ENCODE data around the gene TMEM200A. TPM values are rescaled to one million over a fixed set of nuclear protein-coding genes. Genes with fewer than 3 reads are reported as not detected.

TMEM200A gene
- total RNA-seq, 1 donor: 137 TPM

DNA sequence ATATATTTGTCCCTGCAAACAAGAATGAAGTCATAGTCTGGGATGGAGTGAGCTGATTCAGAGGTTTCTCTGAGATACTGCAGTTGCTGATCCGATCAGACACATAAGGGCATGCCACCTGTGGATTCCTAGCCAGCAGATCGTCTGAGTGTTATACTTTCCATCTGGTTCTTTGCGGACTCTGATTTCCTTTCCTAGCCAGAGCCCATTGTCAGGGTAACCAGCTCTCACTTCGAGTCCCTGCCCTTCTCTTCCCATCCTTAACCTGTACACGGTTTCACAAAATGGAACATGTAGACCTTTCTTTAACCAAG, 100.9 kb downstream of the TMEM200A start:
- no peak for DNase-seq (ENCODE audit: low read depth)

DNA sequence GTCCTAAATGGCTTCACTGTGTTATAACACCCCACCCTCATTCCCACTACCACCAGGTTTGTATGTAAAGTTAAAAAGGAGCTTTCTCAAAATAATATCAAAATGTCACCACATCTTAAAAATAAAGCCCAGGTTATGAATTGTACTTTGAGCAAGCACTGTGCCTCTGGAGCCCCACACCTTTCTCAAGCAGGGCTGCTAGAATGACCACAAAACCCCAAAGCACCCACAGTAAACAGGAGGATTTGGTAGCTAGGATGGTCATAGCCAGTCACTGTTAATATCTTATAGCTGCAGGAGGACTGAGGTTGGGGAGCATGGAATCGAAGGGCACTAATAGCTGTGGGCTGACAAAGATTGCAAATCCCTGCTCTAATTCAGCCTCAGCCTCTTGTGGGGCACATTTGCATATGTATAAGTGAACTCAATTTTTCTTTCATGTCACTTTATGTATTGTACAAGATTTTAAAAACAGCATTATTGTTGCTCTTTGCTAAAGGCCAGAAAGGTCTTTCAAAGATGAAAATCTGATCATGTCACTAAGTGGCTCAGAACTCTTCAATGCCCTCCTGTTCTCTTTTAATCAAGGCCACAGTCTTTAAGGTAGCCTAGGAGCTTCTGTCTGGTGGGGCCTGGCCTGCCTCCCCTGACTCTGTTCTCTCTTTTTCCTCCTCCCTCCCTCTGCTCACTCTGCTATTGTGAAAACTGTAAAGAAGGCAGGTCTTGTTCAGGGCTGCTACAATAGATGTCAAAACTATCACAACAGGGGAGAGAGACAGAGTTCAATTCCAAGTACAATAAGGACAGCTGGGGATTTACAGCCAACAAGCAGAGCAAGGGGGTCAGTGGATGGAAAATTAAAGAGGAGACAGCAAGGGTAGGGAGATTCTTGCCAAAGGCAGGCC, 101.6 kb downstream of the TMEM200A start:
- H3K4me3 ChIP-seq (ENCODE audit: low read depth, low read length): no peak overlapping the region
- DNase-seq (ENCODE audit: low read depth): no peak
- TF ChIP-seq, protein P1, sequence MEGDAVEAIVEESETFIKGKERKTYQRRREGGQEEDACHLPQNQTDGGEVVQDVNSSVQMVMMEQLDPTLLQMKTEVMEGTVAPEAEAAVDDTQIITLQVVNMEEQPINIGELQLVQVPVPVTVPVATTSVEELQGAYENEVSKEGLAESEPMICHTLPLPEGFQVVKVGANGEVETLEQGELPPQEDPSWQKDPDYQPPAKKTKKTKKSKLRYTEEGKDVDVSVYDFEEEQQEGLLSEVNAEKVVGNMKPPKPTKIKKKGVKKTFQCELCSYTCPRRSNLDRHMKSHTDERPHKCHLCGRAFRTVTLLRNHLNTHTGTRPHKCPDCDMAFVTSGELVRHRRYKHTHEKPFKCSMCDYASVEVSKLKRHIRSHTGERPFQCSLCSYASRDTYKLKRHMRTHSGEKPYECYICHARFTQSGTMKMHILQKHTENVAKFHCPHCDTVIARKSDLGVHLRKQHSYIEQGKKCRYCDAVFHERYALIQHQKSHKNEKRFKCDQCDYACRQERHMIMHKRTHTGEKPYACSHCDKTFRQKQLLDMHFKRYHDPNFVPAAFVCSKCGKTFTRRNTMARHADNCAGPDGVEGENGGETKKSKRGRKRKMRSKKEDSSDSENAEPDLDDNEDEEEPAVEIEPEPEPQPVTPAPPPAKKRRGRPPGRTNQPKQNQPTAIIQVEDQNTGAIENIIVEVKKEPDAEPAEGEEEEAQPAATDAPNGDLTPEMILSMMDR (IDR thresholded peaks at IDR 0.05; ENCODE audit: insufficient read depth, low read length): no peak

More for the DNA sequence above, 100.9 kb downstream of the TMEM200A start:
- no peak overlapping the region for H3K4me3 ChIP-seq (ENCODE audit: low read depth, low read length)
- TF ChIP-seq, protein P1 (IDR thresholded peaks at IDR 0.05; ENCODE audit: insufficient read depth, low read length): no peak

DNA sequence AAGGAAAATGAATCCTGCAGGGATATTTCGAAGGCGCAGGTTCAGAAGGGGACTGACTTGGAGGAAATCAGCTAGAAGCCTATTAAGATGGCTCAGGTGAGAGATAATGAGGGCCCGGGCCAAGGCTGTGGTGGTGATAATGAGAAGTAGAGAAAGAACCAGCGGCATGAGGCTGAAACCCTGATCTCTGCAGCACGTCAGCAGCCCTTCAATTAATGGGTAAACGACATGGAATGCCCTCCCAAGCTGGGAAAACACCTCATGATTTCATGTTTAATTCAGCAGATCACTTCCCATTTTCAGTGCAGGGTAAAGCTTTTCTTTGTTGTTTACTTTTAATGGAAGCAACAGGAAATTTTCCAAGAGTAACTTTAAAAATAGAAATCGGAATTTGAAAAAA, 104.9 kb downstream of the TMEM200A start:
- DNase-seq (ENCODE audit: low read depth): no peak
- H3K4me3 ChIP-seq (ENCODE audit: low read depth, low read length): no peak overlapping the region
- TF ChIP-seq, protein P1 (IDR thresholded peaks at IDR 0.05; ENCODE audit: insufficient read depth, low read length): no peak

DNA sequence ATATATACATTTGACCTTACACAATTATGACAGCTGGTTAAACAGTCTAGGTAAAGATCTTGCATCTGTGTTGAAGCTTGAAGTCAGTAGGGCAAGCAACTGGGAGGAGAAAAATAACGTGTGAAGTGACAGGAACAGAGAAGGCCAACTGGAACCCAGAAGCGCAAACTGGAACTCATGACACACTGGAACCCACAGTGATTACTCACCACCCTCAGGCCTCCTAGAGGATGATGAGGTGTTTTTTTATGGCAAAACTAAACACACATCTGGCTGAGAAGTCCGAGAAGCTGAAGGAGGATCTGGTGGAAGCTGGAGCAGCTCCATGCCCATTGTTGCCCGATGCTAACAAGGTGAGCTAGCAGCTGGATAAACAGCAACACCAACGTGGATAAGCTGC, 108.1 kb downstream of the TMEM200A start:
- DNase-seq (ENCODE audit: low read depth): peak; percentile 73
- H3K4me3 ChIP-seq (ENCODE audit: low read depth, low read length): no peak overlapping the region
- TF ChIP-seq, protein P1 (IDR thresholded peaks at IDR 0.05; ENCODE audit: insufficient read depth, low read length): no peak

DNA sequence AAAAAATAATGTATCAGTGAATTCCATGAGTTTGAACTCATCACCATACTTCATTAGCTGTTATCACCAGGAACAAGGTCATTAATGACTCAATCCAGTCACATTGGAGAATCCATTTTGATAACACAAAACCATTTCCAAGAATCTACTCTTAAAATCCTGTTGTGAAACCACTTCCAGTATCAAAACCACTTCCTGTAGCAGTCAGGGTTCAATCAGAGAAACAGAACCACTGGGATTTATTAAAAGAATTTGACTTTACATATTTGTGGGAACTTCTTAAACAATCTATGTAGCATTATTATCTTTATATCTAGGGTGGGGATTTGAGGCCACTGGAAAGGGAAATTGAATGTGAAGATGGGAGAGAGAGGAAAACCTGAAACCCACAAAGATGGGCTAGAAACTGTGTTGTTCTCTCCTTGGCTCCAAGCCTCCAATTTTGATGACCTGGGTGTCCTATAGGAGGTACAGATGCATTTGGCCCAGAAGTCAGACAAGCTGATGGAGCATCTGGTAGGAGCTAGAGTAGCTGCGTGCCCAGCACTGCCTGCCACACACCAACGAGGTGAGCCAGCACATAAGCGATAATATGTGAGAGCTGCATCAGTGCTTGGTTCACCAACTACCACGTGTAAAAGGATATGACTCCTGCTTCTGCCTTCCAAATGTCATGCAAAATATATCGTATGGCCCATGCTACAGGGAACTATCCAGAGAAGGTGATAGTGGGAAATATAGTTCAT, 117.0 kb downstream of the TMEM200A start:
- H3K4me3 ChIP-seq (ENCODE audit: low read depth, low read length): no peak overlapping the region
- peak; percentile 94 for DNase-seq (ENCODE audit: low read depth)
- TF ChIP-seq, protein P1 (IDR thresholded peaks at IDR 0.05; ENCODE audit: insufficient read depth, low read length): no peak

DNA sequence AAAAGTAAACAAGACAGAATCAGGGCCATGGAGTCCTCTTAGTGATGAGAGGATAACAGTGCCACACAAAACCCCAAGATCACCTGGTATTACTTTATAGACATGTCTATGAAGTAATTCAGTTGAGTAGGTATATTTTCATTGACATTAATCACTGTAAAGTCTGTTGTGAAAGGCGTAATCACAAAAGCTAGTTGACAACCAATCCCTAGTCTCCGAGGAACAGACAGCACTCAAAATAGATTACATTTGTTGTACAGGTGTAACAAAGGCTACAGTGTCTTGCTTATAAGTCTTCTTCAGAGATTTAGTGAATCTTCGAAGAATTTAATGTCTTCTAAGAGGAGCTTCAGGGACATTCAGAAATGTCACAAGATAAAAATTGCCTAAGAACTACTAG, 120.1 kb downstream of the TMEM200A start:
- TF ChIP-seq, protein P1 (IDR thresholded peaks at IDR 0.05; ENCODE audit: insufficient read depth, low read length): no peak
- DNase-seq (ENCODE audit: low read depth): no peak
- H3K4me3 ChIP-seq (ENCODE audit: low read depth, low read length): no peak overlapping the region

All from fibroblast of the aortic adventitia (primary cell).